Coronary artery (tissue), 2 donors: Measurements from ENCODE around the gene SEZ6L.

Source experiments
- DNase-seq: peaks from one replicate; pipeline ENCODE4 v3.0.0-alpha.2; 2017; ENCODE audit warnings: low spot score
- H3K27ac ChIP-seq, 2 donors: fragments of 200-600 bp; sonication (generic); one replicate each; pipeline ENCODE4 v1.5.1; 2016 to 2019
- H3K4me3 ChIP-seq: fragments of 200-600 bp; sonication (generic); 2 replicates; pipeline ENCODE4 v1.5.1; 2016; ENCODE audit warnings: mild to moderate bottlenecking, moderate library complexity
- TF ChIP-seq, protein P1 (sequence below): fragments of 200-600 bp; sonication (generic); IDR thresholded peaks from one replicate; pipeline ENCODE4 v1.5.1; 2019; ENCODE audit warnings: antibody characterized with exemption

Gene SEZ6L

DNA sequence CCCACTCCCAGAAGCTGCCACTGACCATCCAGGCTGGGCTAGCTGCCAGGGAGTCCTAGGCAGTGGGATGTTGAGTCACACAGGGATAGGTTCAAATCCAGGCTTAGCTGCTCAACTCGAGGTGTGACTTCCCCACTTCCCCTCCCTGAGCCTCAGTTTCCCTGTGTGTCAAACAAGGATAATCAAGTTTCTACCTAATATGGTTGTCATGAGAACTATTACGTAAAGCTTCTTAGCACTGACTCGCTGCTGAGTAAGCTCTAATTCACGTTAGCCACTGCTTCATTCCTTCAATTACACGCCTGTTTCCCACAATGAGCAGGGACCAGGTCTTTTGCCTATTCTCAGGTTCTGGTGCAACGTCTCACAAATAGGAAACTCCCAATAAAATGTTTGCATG is 67.7 kb downstream of the SEZ6L start:
- TF ChIP-seq, protein P1, sequence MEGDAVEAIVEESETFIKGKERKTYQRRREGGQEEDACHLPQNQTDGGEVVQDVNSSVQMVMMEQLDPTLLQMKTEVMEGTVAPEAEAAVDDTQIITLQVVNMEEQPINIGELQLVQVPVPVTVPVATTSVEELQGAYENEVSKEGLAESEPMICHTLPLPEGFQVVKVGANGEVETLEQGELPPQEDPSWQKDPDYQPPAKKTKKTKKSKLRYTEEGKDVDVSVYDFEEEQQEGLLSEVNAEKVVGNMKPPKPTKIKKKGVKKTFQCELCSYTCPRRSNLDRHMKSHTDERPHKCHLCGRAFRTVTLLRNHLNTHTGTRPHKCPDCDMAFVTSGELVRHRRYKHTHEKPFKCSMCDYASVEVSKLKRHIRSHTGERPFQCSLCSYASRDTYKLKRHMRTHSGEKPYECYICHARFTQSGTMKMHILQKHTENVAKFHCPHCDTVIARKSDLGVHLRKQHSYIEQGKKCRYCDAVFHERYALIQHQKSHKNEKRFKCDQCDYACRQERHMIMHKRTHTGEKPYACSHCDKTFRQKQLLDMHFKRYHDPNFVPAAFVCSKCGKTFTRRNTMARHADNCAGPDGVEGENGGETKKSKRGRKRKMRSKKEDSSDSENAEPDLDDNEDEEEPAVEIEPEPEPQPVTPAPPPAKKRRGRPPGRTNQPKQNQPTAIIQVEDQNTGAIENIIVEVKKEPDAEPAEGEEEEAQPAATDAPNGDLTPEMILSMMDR: no peak
- Histone ChIP-seq H3K4me3 (no peak overlapping the region), H3K27ac (no peak overlapping the region)
- DNase-seq: no peak

DNA sequence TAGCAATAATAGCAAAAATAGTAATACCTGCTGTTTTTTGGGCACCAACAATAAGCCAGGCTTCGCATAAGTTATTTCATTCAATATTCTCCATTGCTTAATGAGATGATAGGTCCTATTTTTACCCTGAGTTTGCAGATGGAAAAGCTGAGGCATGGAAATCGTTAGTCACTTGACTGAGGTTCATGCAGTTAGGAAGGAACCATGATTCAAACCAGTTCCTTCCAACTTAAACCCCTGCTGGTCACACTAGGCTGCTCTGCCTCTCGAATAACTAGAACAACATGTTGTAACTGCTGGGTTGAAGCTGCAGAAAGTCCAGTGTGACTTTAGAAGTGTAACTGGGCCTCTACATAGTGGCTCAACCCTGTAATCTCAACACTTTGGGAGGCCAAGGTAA is 69.3 kb downstream of the SEZ6L start:
- Histone ChIP-seq H3K27ac (no peak overlapping the region), H3K4me3 (no peak overlapping the region)
- no peak for DNase-seq
- TF ChIP-seq, protein P1: no peak

DNA sequence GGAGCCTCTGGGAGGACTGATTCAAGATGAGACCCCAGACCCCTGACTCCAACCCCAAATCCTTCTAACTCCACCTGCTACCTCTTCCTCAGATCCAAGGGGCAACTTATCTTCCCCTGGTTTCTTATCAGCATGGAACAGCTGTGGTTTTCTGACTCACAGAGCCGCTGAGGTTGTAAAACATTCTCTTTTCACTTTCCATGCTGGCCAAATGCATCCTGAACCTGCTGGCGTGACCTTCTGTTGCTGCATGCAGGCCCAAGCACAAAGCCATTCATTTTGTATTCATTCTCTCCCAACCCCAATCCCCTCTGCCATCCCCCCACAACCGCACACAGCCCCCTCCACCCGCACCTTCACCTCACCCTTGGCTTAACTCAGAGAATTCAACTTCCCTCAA is 70.3 kb downstream of the SEZ6L start:
- Histone ChIP-seq H3K4me3 (no peak overlapping the region), H3K27ac (no peak overlapping the region)
- TF ChIP-seq, protein P1: no peak
- DNase-seq: no peak

DNA sequence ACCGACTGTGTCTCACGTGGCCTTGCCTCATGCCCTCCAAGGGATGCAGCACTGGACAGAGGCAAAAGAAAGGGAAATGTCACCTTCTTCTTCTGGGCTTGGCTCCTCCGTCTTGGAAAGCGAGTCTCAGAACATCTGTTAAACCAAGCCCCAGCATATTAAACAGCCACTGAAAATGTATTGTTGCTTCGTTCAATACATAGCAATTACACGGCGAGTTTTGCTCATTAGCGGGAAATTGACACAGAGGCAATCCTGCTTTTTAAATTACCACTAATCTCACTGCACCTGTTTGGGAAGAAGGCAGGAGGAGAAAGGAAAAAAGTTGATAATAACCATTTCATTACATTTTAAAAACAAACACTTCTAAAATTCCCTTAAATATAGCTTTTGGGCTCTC is 72.1 kb downstream of the SEZ6L start:
- TF ChIP-seq, protein P1: no peak
- no peak overlapping the region for H3K27ac ChIP-seq
- no peak for DNase-seq
- H3K4me3 ChIP-seq: no peak overlapping the region

DNA sequence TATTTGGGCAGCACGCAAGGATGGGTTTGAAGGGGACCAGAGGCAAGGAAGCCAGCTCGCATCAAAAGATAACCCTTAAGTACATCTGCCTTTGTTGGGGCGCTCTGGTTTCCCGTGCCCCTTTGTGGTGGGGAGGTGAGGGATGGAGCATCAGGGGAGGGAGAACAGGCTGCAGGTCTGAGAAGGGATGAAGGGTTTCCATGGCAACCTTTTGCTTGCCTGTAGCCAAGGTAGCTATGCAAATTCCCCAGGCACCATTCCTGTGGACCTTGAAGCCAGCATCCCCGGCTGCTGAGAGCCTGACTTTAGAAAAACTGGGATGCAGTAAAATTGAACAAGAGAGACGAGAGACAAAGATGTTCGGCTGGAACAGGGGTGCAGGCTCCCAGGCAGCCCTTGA is 75.7 kb downstream of the SEZ6L start:
- H3K4me3 ChIP-seq: no peak overlapping the region
- TF ChIP-seq, protein P1: no peak

DNA sequence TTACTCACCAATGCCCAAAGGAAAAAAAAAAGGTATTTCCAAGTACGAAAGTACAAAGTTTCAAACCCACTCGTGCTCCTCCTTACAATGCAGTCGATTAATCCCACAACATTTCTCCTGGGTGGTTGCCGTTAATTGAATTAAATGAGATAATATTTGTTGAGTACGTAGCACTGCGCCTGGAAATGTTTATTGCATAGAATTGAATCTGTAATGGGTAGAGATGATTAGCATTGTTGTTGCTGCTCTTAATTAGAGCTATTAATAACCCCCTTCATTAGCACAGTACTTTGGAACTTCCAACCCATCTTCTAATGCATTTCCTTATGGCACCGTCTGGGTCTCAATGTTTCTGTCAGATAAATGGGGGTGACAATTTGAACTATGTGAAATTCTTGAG is 77.3 kb downstream of the SEZ6L start:
- no peak for DNase-seq
- Histone ChIP-seq H3K4me3 (no peak overlapping the region), H3K27ac (no peak overlapping the region)
- TF ChIP-seq, protein P1: no peak

More for the DNA sequence above, 75.7 kb downstream of the SEZ6L start:
- no peak overlapping the region for H3K27ac ChIP-seq
- no peak for DNase-seq

DNA sequence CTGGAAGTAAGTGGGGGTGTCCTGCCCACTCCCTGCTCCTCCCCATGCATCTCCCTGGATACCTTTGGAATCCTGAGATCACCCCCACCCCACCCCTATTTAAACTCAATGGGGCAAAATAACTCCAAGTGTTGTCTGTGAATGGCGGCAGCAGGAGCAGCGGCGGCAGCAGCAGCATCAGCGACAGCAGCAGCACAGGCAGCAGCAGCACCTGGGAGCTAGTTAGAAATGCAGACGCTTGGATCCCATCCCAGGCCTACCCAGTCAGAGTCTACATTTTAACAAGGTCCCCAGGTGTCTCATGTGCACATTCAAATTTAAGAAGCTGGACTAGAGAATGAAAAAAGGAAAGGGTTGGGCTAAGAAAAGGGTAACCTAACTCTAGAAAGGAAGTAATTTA is 82.6 kb downstream of the SEZ6L start:
- TF ChIP-seq, protein P1: no peak
- DNase-seq: no peak
- Histone ChIP-seq H3K4me3 (no peak overlapping the region), H3K27ac (no peak overlapping the region)
